DOHH2 (cell line): ENCODE results near the gene RNF13.
"Not testable (repeated sequence)": the region's sequence is repeated elsewhere in the genome, so short reads cannot be mapped to it uniquely, and the experiment has no call there.

Experiments
- H3F3A ChIP-seq: fragments of 200-600 bp; sonication (generic), shearing (Covaris generic); 2 replicates; pipeline ENCODE4 v1.6.0; 2016; ENCODE audit warnings: antibody characterized with exemption, mild to moderate bottlenecking; ENCODE audit not compliant: control insufficient read depth, insufficient read depth
- H3K27ac ChIP-seq: fragments of 200-600 bp; sonication (generic); 2 replicates; pipeline ENCODE4 v1.5.1; 2014; ENCODE audit warnings: low read depth, mild to moderate bottlenecking, low read length, moderate library complexity
- H3K27me3 ChIP-seq: fragments of 200-600 bp; sonication (generic); 2 replicates; pipeline ENCODE4 v1.6.1; 2014; ENCODE audit warnings: mild to moderate bottlenecking, low read length, mixed read lengths; ENCODE audit not compliant: control insufficient read depth
- H3K36me3 ChIP-seq: fragments of 200-600 bp; sonication (generic); 2 replicates; pipeline ENCODE4 v1.6.1; 2014; ENCODE audit warnings: mild to moderate bottlenecking, low read length, moderate library complexity, mixed read lengths; ENCODE audit not compliant: control insufficient read depth
- H3K4me1 ChIP-seq: fragments of 200-600 bp; sonication (generic); 2 replicates; pipeline ENCODE4 v1.6.1; 2014; ENCODE audit warnings: mild to moderate bottlenecking, low read length, mixed read lengths; ENCODE audit not compliant: control insufficient read depth
- H3K4me2 ChIP-seq: fragments of 200-600 bp; sonication (generic); 2 replicates; pipeline ENCODE4 v1.6.0; 2014; ENCODE audit warnings: mild to moderate bottlenecking, low read length, moderate library complexity
- H3K4me3 ChIP-seq: fragments of 200-600 bp; sonication (generic); 2 replicates; pipeline ENCODE4 v1.5.1; 2014; ENCODE audit warnings: mild to moderate bottlenecking, low read length, mixed read lengths
- H3K79me2 ChIP-seq: fragments of 200-600 bp; sonication (generic); 2 replicates; pipeline ENCODE4 v1.6.1; 2014; ENCODE audit warnings: mild to moderate bottlenecking, low read length, mixed read lengths; ENCODE audit not compliant: control insufficient read depth
- H3K9me2 ChIP-seq: fragments of 200-600 bp; sonication (generic); replicated peaks from 2 replicates; pipeline ENCODE4 v1.6.1; 2014; ENCODE audit warnings: mild to moderate bottlenecking, low read length, mixed read lengths; ENCODE audit not compliant: control insufficient read depth
- H3K9me3 ChIP-seq: fragments of 200-600 bp; sonication (generic); 2 replicates; pipeline ENCODE4 v1.6.1; 2014; ENCODE audit warnings: antibody characterized with exemption, low read length, mixed read lengths; ENCODE audit not compliant: control insufficient read depth, insufficient read depth
- H4K20me1 ChIP-seq: fragments of 200-600 bp; sonication (generic); 2 replicates; pipeline ENCODE4 v1.6.0; 2014; ENCODE audit warnings: low read depth, mild to moderate bottlenecking, antibody characterized with exemption, low read length, moderate library complexity; ENCODE audit not compliant: control insufficient read depth, insufficient read depth
- EZH2phosphoT487 ChIP-seq: fragments of 200-600 bp; sonication (generic); IDR thresholded peaks from 2 replicates; pipeline ENCODE4 v1.6.1; 2017; ENCODE audit warnings: borderline replicate concordance, mild to moderate bottlenecking, antibody characterized with exemption, low read length, moderate library complexity, mixed read lengths
- TF ChIP-seq, protein P1 (sequence below): fragments of 200-600 bp; sonication (generic); IDR thresholded peaks from one replicate; pipeline ENCODE4 v1.5.1; 2014; ENCODE audit warnings: antibody characterized with exemption, mild to moderate bottlenecking, low read depth, low read length; ENCODE audit not compliant: poor library complexity, severe bottlenecking

RNF13 gene

DNA sequence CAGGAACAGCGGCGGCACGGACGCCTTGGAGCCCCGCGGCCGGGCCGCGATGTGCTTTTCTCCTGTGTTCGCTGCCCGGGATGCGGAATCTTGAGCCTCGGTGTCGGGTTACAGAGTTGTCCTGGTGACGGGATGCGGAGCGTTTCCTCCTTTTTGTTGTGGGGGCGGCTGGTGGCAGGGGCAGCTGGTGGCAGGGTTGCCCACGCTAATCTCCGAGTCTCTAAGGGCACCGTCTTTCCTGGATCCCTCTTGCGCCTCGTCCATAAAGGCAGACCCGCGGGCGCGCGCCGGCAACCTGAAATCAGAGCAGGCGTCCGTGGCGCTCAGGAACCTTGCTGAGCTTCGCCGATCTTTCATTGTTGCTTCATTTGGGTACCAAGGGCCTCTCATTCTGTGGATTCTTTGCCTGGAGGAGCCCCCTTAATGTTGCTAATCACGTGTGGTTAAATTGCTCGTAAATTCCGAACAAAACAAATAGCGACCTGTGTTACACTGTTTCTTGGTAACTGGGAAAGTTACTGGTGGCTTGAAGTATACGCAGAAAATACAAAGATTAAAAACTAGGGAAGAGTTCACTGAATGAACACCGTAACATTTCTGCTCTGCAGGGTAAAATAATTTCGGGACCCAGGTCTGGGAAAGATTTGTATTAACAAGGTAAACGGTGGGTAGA, 158.5 kb downstream of the RNF13 start:
- Histone ChIP-seq H3K27me3 (peaks cover 26% of the 10 kb centered on the region), H3K36me3 (peaks cover 2% of the 10 kb centered on the region; the same call in 1 of the 2 replicates), H3K4me3 (peak overlapping the region; percentile 81), H3K4me1 (peaks cover 23% of the 10 kb centered on the region), H3F3A (peaks cover 18% of the 10 kb centered on the region; the same call in 1 of the 2 replicates), H3K4me2 (peak overlapping the region; percentile 68), H4K20me1 (no peaks in the 10 kb centered on the region; the same call in 1 of the 2 replicates), H3K27ac (no peak overlapping the region), H3K9me2 (no peaks in the 10 kb centered on the region), H3K79me2 (peaks cover 7% of the 10 kb centered on the region), H3K9me3 (no peaks in the 10 kb centered on the region)
- TF ChIP-seq EZH2phosphoT487: no peak
- TF ChIP-seq, protein P1, sequence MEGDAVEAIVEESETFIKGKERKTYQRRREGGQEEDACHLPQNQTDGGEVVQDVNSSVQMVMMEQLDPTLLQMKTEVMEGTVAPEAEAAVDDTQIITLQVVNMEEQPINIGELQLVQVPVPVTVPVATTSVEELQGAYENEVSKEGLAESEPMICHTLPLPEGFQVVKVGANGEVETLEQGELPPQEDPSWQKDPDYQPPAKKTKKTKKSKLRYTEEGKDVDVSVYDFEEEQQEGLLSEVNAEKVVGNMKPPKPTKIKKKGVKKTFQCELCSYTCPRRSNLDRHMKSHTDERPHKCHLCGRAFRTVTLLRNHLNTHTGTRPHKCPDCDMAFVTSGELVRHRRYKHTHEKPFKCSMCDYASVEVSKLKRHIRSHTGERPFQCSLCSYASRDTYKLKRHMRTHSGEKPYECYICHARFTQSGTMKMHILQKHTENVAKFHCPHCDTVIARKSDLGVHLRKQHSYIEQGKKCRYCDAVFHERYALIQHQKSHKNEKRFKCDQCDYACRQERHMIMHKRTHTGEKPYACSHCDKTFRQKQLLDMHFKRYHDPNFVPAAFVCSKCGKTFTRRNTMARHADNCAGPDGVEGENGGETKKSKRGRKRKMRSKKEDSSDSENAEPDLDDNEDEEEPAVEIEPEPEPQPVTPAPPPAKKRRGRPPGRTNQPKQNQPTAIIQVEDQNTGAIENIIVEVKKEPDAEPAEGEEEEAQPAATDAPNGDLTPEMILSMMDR: no peak

DNA sequence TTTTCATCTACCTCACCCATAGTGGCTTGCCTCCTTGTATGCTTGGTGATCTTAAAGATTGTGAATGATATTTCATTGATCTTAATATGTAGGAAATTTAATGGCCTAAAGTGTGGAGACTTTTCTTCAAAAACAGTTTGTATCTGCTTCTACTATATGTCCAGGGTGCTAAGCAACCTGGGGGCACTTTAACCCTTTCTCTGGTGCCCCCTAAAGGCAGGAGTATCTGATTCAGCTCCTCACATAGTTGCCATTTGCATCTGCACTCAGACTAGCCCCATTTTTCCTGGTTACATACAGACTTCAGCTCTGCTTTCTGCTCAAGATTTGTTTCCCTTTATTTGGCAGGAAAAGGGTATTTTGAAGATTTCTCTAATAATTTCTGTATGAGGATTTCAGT, 162.9 kb downstream of the RNF13 start:
- Histone ChIP-seq H3F3A (peaks cover 8% of the 10 kb centered on the region; the same call in 1 of the 2 replicates), H3K4me3 (no peak overlapping the region), H3K27ac (no peak overlapping the region), H3K4me1 (peaks cover 10% of the 10 kb centered on the region), H3K9me3 (no peaks in the 10 kb centered on the region), H4K20me1 (no peaks in the 10 kb centered on the region), H3K9me2 (no peaks in the 10 kb centered on the region), H3K27me3 (peaks cover 26% of the 10 kb centered on the region), H3K36me3 (no peaks in the 10 kb centered on the region), H3K79me2 (no peaks in the 10 kb centered on the region), H3K4me2 (no peak overlapping the region)
- TF ChIP-seq, protein P1: peak; percentile 37
- no peak for TF ChIP-seq EZH2phosphoT487

DNA sequence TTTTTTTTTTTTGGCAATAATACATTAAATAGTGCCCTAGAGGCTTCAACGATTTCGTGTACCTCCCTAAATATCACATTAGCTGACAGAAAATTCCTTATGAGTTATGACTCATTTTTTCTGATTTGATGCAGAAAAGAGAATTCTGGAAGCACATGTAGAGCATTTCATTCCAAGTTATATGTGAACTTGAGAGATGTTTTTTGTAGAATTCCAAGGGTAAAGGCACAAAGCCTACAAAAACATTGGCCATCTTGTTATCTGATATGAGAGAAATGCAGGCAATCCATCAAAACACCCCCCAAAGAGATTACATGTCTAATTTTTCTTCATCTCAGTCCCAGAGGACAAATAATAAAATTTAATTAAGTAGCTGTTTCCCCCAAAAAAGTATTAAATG, 164.4 kb downstream of the RNF13 start:
- H3K4me1 ChIP-seq: no peaks in the 10 kb centered on the region; the same call in 1 of the 2 replicates
- no peaks in the 10 kb centered on the region for H4K20me1 ChIP-seq
- peaks cover 12% of the 10 kb centered on the region for H3K27me3 ChIP-seq
- peaks cover 5% of the 10 kb centered on the region; the same call in 1 of the 2 replicates for H3F3A ChIP-seq
- TF ChIP-seq EZH2phosphoT487: no peak
- TF ChIP-seq, protein P1: no peak
- no peaks in the 10 kb centered on the region for H3K9me3 ChIP-seq
- H3K36me3 ChIP-seq: no peaks in the 10 kb centered on the region
- no peak overlapping the region for H3K4me3 ChIP-seq
- no peaks in the 10 kb centered on the region for H3K9me2 ChIP-seq
- H3K4me2 ChIP-seq: no peak overlapping the region
- H3K27ac ChIP-seq: no peak overlapping the region
- no peaks in the 10 kb centered on the region for H3K79me2 ChIP-seq

DNA sequence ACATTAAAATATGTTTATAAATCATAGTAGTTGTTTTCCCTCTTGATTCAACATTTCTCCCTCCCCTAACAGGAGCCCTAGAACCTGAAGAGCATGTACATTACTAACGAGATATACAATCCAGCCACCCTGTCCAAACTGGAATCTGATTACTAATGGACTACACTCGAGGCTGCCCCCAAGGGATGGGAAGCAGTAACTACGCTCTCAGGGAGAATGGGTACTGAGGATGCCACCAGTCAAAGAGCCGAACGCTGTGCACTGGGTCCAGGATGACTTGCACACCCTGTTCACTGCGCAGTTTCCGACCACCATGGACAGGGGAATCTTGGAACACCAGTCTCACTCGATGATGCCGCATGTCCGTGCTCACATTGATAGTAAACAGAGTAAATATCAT, 169.0 kb downstream of the RNF13 start:
- not testable (repeated sequence) for H3K27me3 ChIP-seq, H3K4me1 ChIP-seq, H3K79me2 ChIP-seq, H3K27ac ChIP-seq, H3K9me3 ChIP-seq, H3K4me3 ChIP-seq, H3F3A ChIP-seq, H3K9me2 ChIP-seq, H4K20me1 ChIP-seq, H3K36me3 ChIP-seq, H3K4me2 ChIP-seq

DNA sequence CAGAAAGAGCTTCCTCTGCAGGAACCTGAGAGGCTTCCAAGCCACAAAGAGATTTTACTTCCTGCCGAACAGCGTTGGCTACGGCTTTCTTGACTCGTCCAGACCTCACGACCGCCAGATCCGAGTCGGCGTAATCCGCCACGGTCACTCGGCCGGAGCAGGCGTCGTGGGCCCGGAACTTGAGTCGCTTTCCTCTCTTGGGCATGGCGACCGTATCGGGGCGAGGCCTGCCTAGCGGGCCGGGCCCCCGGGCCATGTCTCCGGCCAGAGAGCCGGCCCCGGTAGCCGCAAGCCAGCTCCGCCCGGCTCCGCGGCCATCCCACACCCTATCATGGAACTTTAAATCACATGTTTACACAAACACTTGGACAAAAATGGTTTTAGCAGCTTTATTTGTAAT, 170.0 kb downstream of the RNF13 start:
- not testable (repeated sequence) for H3K36me3 ChIP-seq, H3K27me3 ChIP-seq, H3K4me1 ChIP-seq, H4K20me1 ChIP-seq, H3K79me2 ChIP-seq, H3K4me3 ChIP-seq, H3K4me2 ChIP-seq, H3F3A ChIP-seq, H3K27ac ChIP-seq, H3K9me2 ChIP-seq, H3K9me3 ChIP-seq
